Uterus (tissue), 4 donors: ENCODE results near the gene PCSK9. TPM values are rescaled to one million over a fixed set of nuclear protein-coding genes. Genes with fewer than 3 reads are reported as not detected.
"Not testable (repeated sequence)": the region's sequence is repeated elsewhere in the genome, so short reads cannot be mapped to it uniquely, and the experiment has no call there.

ENCODE experiments used
- DNase-seq, 2 donors: peaks; one replicate each; pipeline ENCODE4 v3.0.0-alpha.2; 2019 to 2020
- H3K27ac ChIP-seq, 2 donors: fragments of 200-600 bp; sonication (generic); 1 replicate in 1 of 2; 2 replicates in 1 of 2; pipeline ENCODE4 v1.5.1; 2016 to 2018
- H3K27me3 ChIP-seq, 2 donors: fragments of 200-600 bp; sonication (generic); one replicate each; pipeline ENCODE4 v1.5.1; 2018 to 2019; ENCODE audit warnings: control low read depth in 1 of 2
- H3K36me3 ChIP-seq, 2 donors: fragments of 200-600 bp; sonication (generic); one replicate each; pipeline ENCODE4 v1.5.1; 2019; ENCODE audit warnings: control low read depth in 1 of 2
- H3K4me1 ChIP-seq, 2 donors: fragments of 200-600 bp; sonication (generic); one replicate each; pipeline ENCODE4 v1.5.1; 2018 to 2019; ENCODE audit warnings: control low read depth in 1 of 2
- H3K4me3 ChIP-seq, 2 donors: fragments of 200-600 bp; sonication (generic); 1 replicate in 1 of 2; 2 replicates in 1 of 2; pipeline ENCODE4 v1.5.1; 2018 to 2019; ENCODE audit warnings: mild to moderate bottlenecking in 1 of 2
- H3K9me3 ChIP-seq, 2 donors: fragments of 200-600 bp; sonication (generic); one replicate each; pipeline ENCODE4 v1.5.1; 2019; ENCODE audit warnings: control low read depth in 1 of 2
- CTCF ChIP-seq, 4 experiments: fragments of 200-600 bp in 2 of 4; fragments of 450-650 bp in 2 of 4; sonication (generic) in 2 of 4; IDR thresholded peaks; one replicate each; pipeline ENCODE4 v1.5.1; 2016 to 2019; ENCODE audit warnings: antibody characterized with exemption in 4 of 4, mild to moderate bottlenecking in 2 of 4, moderate library complexity in 1 of 4
- POLR2A ChIP-seq, 2 donors: fragments of 450-650 bp; IDR thresholded peaks; one replicate each; pipeline ENCODE4 v1.6.1; 2016; ENCODE audit warnings: antibody characterized with exemption in 2 of 2, mild to moderate bottlenecking in 1 of 2, moderate library complexity in 1 of 2
- intact Hi-C: fragments of 100-400 bp; cut with DNase I; formaldehyde crosslinking; loops from one replicate; pipeline ENCODE4 v1.15.1; 2023; ENCODE audit warnings: low total_unique reads
- total RNA-seq, 4 donors: library from RNA; depleted of rRNA in 3 of 4; stranded (reverse); fragments of >200 nt in 3 of 4; gene quantifications; one replicate each; pipeline versions ENCODE4 v1.1.0 to v1.2.4, GENCODE V29; 2014 to 2023
- donor health status: DM: yes; HTN: yes; CAD: no.

The PCSK9 gene
- total RNA-seq, 4 donors from 2014 or later: 2.9 TPM; not detected in 3

GRCh38 chr1:55018395-55018794 is 21.0 kb upstream of the PCSK9 start:
- intact Hi-C loops: no loop called here
- Histone ChIP-seq H3K36me3 (no peaks in the 10 kb centered on the region), H3K9me3 (no peaks in the 10 kb centered on the region), H3K4me3 (no peak overlapping the region), H3K27me3 (no peaks in the 10 kb centered on the region), H3K4me1 (no peaks in the 10 kb centered on the region), H3K27ac (no peak overlapping the region)
- TF ChIP-seq CTCF (IDR thresholded peaks at IDR 0.05) (no peak), POLR2A (IDR thresholded peaks at IDR 0.05) (no peak)
- no peak for DNase-seq

GRCh38 chr1:55021942-55022546 is 17.3 kb upstream of the PCSK9 start:
- no peak overlapping the region for H3K27ac ChIP-seq
- no peaks in the 10 kb centered on the region for H3K36me3 ChIP-seq
- no peaks in the 10 kb centered on the region for H3K27me3 ChIP-seq
- no peak overlapping the region for H3K4me3 ChIP-seq
- H3K4me1 ChIP-seq: no peaks in the 10 kb centered on the region
- peak; percentile 30 to 60 (median 46) for TF ChIP-seq CTCF (IDR thresholded peaks at IDR 0.05)
- TF ChIP-seq POLR2A (IDR thresholded peaks at IDR 0.05): no peak
- H3K9me3 ChIP-seq: no peaks in the 10 kb centered on the region
- peak; percentile 34 to 35 for DNase-seq
- intact Hi-C loops: no loop called here

GRCh38 chr1:55024163-55024562 is 15.2 kb upstream of the PCSK9 start:
- intact Hi-C loops, H3K4me3 ChIP-seq, H3K4me1 ChIP-seq, H3K36me3 ChIP-seq, H3K27me3 ChIP-seq, H3K9me3 ChIP-seq, H3K27ac ChIP-seq, DNase-seq: not testable (repeated sequence)

GRCh38 chr1:55026682-55027081 is 12.7 kb upstream of the PCSK9 start:
- H3K27ac ChIP-seq, H3K9me3 ChIP-seq, DNase-seq, intact Hi-C loops, H3K27me3 ChIP-seq, H3K36me3 ChIP-seq, H3K4me1 ChIP-seq, H3K4me3 ChIP-seq: not testable (repeated sequence)

GRCh38 chr1:55031098-55031497 is 8.2 kb upstream of the PCSK9 start:
- DNase-seq, intact Hi-C loops, H3K27me3 ChIP-seq, H3K27ac ChIP-seq, H3K4me3 ChIP-seq, H3K9me3 ChIP-seq, H3K36me3 ChIP-seq, H3K4me1 ChIP-seq: not testable (repeated sequence)

- Histone ChIP-seq H3K27ac (no peak overlapping the region), H3K9me3 (no peaks in the 10 kb centered on the region), H3K4me1 (no peaks in the 10 kb centered on the region), H3K36me3 (no peaks in the 10 kb centered on the region), H3K4me3 (no peak overlapping the region), H3K27me3 (peaks cover 0 to 13% of the 10 kb centered on the region in 2 donors)
- intact Hi-C loops: no loop called here
- DNase-seq: no peak
- no peak for TF ChIP-seq POLR2A (IDR thresholded peaks at IDR 0.05)
- TF ChIP-seq CTCF (IDR thresholded peaks at IDR 0.05): no peak
Observed at GRCh38 chr1:55033265-55033614, 6.1 kb upstream of the PCSK9 start.
